Measurements from ENCODE around the gene PPP1R15A.
"Not testable (repeated sequence)": the region's sequence is repeated elsewhere in the genome, so short reads cannot be mapped to it uniquely, and the experiment has no call there.

The PPP1R15A gene

DNA sequence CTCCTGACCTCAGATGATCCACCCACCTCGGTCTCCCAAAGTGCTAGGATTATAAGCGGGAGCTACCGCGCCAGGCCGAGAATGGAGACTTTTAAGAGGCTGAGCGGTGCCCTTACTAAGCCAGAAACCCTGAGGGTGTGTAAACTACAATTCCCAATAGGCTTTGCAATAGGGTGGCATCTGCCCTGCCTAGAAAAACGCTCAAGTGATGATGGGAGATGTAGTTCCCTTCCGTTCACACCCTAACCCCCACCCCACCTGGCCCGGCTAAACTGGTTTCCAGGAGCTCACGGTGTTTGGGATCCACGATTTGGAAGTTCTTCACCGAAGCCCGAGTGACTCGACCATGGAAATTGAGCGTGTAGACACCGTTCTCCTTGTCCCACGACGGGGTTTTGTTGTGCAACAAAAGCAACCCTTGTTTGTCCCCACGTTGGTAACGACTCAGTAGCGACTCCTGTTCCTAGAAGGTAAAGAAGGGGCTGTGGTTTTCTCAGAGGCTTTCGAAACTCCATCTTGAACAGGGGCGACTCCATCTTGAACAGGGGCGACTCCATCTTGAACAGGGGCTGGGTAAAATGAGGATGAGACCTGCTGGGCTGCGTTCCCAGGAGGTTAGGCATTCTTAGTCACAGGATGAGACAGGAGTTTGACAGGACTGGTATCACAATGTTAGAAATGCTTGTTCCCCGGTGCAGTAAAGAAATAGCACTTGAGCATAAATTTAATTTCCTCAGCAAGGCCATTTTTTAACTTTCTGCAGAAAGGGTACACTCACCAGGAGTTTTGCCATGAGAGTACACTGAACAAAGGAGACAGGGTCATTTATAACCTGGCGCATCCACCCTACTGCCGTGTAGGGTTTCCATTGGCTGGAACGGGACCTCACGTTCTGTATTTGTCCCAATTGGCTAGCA is 9.8 kb downstream of the PPP1R15A start:
- DNase-seq (ENCODE audit: low read depth, low spot score), result no peak

DNA sequence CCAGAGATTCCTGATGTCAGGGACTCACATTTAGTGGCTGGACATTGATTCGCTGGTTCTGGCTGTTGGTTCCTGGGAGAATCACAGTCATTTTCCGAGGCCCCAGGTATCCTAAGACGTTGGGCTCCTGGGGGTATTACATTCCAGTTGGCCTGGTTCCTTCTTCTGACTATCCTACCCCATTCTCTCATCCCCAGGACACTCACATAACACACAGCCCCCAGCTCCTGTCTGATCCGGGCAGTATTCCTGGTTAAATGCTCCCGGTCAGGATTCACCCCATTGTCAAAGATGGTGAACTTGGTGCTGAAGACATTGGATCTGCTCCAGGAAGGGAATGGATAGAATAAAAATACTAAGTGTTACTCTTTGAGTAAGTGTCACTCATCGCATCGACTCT is 11.5 kb downstream of the PPP1R15A start:
- no peak for DNase-seq (ENCODE audit: low read depth, low spot score)

DNA sequence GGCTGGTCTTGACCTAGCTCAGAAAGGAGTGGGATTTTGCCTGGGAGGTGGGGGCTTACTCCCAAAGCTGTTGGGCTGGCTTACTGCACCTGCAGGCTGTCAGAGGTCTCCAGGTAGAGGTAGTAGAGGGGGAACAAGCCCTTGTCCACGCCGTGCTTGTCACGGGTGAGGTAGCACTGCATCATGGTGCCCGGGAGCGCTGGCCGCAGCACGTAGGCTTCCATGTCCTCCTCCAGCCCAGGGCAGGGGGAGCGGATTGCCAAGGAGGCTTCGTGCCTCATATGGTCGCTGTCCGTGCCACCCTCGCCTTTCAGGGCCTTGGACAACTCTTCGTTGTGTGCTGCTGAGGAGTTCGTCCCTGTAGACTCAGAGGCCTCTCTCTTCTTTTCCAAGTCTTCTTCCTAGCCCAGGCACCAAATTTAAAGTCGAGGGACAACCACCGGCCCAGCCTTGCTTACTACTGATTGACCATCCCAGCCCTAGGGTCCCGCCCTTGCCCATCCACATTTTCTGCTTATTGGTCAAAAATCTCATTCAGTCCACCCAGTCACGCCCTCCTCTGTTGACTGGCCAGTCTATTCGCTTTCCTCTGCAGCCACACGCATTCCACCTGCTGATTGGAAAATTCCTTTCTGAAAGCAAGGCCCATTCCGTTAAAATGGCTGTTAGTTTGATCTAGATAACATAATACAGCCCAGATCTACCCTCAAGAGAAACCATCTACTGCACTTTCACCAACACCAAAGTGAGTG is 15.8 kb downstream of the PPP1R15A start:
- no peak for DNase-seq (ENCODE audit: low read depth, low spot score)

DNA sequence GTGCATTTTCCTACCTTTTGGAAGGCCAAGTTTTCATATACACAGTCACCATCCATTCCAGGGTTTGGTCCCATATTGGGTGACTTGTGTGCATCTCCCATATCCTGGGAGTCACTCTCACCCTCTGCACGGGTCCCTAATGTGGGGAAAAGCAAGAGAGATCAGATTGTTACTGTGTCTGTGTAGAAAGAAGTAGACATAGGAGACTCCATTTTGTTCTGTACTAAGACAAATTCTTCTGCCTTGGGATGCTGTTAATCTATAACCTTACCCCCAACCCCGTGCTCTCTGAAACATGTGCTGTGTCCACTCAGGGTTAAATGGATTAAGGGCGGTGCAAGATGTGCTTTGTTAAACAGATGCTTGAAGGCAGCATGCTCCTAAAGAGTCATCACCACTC is 17.3 kb downstream of the PPP1R15A start:
- not testable (repeated sequence) for DNase-seq (ENCODE audit: low read depth, low spot score)

DNA sequence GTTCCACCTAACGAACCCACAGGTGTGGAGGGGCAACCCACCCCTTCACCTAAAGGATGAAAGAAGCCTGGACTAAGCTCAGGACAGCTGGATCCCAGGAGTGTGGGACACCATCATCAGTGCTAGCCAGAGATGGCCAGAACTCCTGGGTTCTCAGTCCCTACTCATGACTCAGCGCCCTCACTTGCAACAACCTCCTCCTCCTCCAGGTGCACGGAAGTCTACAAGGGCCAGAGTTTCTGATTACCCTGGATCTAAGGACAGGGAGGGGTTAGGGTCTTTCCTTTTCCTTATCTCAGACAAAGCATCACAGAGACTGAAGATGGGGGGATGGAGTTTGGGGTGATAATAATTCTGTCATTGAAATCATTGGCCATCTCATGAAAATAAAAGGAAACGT is 18.3 kb downstream of the PPP1R15A start:
- DNase-seq (ENCODE audit: low read depth, low spot score), result no peak

DNA sequence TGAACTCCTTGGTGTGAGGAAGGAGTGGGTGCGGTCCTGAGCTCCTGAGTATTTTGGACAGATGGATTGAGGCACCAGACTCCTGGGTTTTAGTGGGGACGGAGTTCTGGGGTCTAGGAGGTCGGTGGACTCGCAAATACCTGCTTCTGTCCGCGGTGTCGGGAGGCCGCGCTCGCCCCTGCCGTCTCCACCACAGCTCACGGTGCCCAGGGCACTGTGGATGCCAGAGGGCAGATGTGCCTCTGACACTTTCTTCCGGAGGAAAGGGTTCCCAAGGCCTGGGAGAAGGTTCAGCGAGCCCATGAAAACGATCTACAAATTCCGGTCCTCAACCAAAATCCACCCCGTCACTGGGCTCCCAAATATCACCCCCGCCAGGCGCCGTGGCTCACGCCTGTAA is 23.0 kb downstream of the PPP1R15A start:
- no peak for DNase-seq (ENCODE audit: low read depth, low spot score)

DNA sequence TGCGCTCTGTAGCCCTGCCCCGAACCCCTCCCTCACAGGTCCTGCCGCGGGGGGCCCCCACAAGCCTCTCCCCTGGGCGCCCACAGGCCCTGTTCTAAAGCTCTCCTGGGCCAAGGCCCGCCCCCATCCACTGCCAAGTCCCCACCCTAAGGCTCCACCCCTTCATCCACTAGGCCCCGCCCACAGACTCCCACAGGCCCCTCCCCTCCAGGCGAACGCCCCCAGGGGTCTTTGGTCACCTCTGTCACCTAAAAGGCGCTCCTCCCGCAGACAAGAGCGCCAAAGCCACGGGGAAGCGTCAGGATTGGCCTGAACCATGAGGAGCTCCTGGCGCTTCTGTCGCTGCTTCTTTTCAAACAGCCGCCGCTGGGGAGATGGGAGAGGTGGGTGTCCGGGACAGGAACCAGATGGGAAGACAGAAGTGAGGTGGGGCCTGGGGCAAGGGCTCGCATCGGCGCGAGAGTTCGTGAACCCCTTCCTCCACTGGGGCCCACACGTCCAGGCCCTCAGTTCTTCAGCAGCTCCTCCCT is 24.0 kb downstream of the PPP1R15A start:
- DNase-seq (ENCODE audit: low read depth, low spot score), result no peak

DNA sequence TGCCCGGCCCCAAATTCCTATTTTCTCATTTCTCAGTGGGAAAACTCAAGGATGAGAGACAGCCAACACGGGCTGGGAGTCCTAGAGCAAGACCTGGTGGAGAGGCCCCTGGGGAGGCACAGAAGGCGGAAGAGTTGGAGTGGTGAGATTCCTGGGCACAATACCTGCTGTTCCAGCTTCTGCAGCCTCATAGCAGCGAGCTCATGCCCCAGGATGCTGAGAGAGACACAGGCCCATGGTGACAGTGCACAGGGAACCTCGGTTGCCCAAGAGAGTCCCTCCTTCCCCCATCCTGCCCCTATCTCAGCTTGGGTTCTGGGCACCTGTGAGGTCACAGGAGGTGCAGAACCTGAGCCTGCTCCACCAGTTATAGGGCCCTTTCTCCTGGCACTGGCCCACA is 25.0 kb downstream of the PPP1R15A start:
- DNase-seq (ENCODE audit: low read depth, low spot score), result no peak

DNA sequence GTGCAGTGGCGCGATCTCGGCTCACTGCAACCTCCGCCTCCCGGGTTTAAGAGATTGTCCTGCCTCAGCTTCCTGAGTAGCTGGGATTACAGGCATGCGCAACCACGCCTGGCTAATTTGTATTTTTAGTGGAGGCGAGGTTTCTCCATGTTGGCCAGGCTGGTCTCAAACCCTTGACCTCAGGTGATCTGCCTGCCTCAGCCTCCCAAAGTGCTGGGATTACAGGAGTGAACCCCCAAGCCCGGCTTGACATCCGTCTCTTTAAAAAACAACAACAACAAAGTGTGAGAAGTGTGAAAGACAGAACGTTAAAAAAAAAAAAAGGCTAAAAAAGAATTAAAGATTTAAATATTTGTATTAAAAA is 27.1 kb downstream of the PPP1R15A start:
- DNase-seq (ENCODE audit: low read depth, low spot score), result not testable (repeated sequence)

DNA sequence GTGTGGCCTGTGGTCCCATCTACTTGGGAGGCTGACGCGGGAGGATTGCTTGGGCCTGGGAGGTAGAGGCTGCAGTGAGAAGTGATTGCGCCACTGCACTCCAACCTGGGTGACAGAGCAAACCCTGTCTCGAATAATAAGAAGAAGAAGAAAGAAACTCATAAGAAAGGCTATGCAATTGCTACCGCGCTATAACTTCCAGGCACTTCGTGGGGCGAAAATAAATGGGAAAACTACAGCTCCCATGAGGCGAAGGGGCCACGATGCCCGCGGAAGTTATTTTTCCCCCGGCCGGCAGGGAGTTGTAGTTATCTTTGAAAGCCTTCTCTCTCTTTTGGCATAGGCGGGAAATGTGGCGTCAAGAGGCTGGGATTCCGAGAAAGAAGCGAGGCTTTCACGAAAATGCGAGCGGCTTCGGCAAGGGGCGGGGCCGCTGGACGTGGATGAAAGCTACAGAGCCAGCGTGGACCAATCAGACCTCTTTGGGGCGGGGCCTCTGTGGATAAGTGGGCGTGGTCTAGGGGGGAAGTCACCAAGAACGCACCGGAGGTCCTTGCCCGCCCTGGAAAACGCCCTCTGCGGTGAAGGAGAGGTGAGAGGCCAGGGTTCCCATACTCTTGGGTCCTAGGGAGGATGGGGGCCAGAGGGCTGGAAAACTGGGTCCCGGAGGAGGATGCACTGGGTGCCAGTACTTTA is 27.7 kb downstream of the PPP1R15A start, which contains the start of gene NUCB1:
NUCB1 (plus strand) TSS at position 532 of the 696 bp plus-strand sequence. CDS start 485 bp downstream, outside the sequence.
- peak; percentile 95 for DNase-seq (ENCODE audit: low read depth, low spot score)

DNA sequence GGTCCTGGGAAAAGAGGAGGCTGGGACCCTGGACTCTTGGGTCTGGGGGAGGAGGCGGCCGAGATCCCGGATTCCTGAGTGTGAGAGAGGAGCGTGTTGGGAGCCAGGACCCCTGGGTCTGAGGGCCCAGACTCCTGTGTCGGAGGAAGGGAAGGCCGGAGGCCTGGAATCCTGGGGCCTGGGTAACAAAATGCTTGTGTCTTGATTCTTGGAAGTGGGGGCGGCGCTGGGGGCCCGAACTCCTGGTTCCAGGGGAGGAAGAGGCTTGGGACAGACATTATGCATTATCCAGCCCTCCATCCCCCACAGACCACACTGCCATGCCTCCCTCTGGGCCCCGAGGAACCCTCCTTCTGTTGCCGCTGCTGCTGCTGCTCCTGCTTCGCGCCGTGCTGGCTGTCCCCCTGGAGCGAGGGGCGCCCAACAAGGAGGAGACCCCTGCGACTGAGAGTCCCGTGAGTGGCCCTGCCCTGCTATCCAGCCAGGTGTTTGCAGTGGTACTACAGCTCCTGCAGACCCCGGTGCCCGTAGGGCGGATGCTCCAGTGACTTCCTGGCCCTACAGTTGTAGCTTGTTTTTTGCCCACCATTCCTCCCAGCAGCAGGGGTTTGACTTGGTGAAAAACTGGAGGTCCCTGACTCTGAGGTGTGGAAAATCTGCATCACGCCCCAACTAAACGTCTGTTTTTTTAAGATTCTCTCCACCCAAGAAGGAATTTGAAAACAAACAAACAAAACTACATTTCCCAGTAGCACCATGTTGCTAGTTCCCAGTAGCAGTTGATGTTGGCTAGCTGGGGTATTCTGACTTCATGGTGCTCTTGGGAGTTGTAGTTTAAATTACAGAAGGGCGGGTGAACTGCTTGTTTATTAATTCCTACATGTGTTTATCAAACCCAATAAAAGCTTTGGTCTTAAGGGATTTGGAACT is 28.5 kb downstream of the PPP1R15A start:
- no peak for DNase-seq (ENCODE audit: low read depth, low spot score)

DNA sequence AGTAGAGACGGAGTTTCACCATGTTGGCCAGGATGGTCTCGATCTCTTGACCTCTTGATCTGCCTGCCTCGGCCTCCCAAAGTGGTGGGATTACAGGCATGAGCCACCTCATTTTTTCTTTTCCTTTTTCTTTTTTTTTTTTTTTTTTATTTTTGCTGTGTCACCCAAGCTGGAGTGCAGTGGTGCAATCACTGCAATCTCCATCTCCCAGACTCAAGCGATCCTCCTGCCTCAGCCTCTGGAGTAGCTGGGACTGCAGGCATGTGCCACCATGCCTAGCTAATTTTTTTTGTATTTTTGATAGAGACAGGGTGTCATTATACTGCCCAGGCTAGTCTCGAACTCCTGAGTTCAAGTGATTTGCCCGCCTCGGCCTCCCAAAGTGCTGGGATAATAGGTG is 30.1 kb downstream of the PPP1R15A start:
- not testable (repeated sequence) for DNase-seq (ENCODE audit: low read depth, low spot score)

DNA sequence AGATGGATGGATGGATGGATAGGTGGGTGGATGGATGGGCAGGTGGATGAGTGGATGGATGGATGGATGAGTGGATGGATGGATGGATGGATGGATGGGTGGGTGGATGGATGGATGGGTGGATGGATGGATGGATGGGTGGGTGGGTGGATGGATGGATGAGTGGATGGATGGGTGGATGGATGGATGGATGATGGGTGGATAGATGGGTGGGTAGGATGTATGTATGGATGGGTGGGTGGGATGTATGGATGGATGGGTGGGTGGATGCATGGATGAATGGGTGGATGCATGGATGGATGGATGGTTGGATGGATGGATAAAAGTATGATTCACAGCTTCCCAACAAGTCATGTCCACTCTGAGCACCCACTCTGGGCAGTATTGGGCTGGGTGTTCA is 31.6 kb downstream of the PPP1R15A start:
- DNase-seq (ENCODE audit: low read depth, low spot score), result not testable (repeated sequence)

DNA sequence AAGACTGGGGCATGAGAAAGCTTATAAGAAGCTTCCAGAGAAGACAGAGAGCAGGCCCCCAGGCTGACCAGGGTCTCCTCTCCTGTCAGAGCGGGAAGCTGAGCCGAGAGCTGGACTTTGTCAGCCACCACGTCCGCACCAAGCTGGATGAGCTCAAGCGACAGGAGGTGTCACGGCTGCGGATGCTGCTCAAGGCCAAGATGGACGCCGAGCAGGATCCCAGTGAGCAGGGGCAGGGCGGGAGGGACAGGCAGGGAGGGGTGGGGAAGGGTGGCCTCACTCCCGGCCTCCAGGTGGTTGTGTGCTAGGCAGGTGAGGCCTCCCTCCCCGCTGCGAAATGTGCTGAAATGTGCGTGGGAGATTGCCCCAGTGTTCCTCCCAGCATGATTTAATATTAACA is 33.4 kb downstream of the PPP1R15A start:
- no peak for DNase-seq (ENCODE audit: low read depth, low spot score)

DNA sequence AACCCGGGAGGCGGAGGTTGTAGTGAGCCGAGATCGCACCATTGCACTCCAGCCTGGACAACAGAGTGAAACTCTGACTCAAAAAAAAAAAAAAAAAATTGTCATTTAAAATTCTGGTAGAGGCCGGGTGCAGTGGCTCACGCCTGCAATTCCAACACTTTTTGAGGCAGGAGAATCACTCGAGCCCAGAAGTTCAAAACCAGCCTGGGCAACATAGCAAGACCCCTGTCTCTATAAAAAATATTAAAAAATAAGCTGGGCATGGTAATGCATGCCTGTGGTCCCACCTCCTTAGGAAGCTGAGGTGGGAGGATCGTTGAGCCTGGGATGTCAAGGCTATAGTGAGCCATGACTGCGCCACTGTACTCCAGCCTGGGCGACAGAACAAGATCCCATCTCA is 34.1 kb downstream of the PPP1R15A start:
- no peak for DNase-seq (ENCODE audit: low read depth, low spot score)

DNA sequence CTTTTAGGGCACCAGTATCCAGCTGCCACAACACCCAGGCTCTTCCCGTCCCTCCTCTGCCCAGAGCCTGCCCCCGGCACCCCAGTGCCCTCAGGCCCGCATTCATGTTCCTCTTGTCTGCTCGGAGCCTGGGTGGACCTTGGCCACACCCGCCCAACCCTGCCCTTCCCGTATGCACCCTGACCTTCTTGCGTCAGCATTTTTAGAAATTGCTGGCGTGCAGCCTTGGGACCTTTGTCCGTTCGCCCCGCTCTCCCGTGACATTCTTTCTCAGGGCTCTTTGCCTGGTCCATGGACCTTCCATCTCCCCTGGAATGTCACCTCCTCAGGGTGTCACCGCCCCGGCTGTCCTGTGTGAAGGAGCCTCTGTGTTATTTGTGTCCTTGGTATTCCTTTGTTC is 35.5 kb downstream of the PPP1R15A start:
- no peak for DNase-seq (ENCODE audit: low read depth, low spot score)

DNA sequence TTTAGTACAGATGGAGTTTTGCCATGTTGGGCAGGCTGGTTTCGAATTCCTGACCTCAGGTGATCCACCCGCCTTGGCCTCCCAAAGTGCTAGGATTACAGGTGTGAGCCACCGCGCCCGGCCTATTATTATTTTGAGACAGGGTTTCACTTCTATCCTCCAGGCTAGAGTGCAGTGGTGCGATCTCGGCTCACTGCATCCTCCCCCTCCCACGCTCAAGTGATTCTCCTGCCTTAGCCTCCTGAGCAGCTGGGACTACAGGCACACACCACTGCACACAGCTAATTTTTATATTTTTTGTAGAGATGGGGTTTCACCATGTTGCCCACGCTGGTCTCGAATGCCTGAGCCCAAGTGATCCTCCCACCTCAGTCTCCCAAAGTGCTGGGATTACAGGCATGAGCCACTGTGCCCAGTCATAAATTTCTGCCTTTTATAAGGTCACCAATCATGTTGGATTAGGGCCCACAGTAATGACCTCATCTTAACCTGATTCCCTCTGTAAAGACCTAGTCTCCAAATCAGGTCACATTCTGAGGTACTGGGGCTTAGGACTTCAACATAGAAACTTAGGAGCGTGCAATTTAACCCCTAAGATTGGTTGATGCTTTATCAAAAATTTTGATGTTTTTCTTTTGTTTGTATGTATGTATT is 37.3 kb downstream of the PPP1R15A start:
- DNase-seq (ENCODE audit: low read depth, low spot score), result not testable (repeated sequence)

DNA sequence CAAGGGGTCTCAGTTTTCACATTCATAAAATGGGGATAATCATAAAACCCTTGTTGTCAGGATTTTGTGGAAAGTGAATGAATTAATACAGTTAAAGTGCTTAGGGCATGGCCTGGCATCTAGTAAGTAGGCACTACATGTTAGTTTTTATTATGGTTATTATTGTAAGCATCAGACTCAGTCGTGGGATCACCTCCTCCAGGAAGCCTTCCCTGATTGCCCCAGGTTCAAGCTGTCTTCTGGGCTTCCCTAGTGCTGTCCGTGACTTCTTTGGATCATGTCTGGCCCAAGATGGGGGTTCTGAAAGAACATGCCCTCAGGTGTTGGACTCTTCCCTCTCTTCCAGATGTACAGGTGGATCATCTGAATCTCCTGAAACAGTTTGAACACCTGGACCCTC is 38.6 kb downstream of the PPP1R15A start:
- no peak for DNase-seq (ENCODE audit: low read depth, low spot score)

DNA sequence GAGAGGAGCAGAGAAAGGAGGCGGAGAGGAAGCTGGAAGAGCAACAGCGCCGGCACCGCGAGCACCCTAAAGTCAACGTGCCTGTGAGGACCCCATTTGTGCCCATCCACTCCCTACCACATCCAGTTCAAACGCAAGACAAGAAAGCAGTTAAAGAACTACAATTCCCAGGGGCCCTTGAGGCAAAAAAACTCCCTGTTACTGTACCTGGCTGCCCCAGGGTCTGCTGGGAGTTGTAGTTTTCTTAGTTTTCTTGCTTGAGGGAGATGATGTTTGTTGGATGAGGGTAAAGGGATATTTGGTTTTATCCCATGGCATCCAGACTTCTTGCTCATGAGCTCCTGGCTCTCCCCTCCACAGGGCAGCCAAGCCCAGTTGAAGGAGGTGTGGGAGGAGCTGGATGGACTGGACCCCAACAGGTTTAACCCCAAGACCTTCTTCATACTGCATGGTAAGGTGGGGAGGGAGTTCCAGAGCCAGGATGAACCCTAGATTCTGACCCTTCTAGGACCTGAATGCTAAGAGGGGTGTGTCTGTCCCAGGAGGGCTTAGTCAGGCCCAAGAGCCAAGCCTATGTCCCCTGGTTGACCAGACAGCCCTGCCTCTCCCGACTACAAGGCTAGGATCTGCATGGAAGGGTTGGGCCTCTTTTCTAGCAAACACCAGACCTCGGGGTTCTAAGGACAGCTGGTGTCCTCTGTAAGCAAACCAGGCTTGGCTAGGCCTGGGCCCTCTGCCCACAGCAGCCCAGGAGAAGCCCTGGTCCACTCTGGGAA is 41.1 kb downstream of the PPP1R15A start:
- DNase-seq (ENCODE audit: low read depth, low spot score), result no peak

DNA sequence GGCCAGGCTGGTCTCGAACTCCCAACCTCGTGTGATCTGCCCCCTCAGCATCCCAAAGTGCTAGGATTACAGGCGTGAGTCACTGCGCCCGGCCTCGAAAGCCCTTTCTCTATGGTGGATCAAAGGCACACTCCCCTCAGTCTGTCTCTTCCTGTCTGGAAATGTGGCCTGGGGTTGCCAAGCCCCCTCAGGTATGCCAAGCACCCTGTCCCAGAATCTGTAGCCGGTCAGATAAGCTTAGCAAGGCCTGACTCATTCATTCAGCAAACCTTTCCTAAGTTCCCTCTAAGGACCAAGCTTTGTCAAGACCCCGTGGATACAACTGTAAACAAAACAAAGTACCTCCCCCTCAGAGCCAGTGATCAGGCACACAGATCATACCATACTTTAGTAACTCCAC is 42.0 kb downstream of the PPP1R15A start:
- no peak for DNase-seq (ENCODE audit: low read depth, low spot score)

Data from brain pericyte (primary cell).